Stimulated activated naive CD4-positive, alpha-beta T cell treated with Interleukin-2 at 50 U/mL for 16 hours (primary cell): ENCODE data around the gene SLC52A3.

Source experiments
- DNase-seq: peaks from one replicate; lab custom pipeline; 2025; lab: John Stamatoyannopoulos, UW

Gene SLC52A3

DNA sequence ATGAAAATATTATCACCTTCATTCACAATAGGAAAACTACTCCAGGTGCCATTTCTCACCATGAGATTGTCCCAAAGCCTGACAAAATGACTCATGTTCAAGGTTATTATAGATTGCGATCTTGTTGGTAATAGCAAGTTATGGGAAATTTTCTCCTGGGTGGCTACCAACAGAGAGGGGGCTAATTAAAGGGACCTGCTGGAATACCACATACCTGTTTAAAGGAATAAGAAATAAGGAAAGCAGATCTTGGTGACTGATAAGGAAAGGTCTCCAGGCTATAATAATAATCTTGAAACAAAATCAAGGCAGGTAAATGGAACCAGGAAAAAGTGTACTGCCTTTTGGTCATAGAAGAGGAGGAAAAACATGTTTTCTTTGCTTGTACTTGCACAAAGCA is 1.4 kb downstream of the SLC52A3 start:
- no peak for DNase-seq

DNA sequence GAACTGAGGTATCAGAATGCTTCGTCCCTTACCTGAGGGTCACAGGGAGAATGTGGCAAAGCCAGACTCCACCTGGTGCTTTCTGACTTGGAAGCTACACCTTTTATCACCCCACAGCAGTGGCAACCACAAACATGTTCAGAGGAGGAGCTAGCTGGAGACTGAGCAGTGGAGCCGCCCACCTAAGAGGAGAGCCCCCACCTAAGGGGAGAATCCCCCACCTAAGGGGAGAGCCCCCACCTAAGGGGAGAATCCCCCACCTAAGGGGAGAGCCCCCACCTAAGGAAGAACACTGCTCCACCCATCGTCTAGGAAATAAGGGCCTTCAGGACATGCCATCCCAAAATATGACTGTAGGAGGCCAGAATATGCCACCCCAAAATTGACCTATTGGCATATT is 4.0 kb downstream of the SLC52A3 start:
- DNase-seq, result no peak

DNA sequence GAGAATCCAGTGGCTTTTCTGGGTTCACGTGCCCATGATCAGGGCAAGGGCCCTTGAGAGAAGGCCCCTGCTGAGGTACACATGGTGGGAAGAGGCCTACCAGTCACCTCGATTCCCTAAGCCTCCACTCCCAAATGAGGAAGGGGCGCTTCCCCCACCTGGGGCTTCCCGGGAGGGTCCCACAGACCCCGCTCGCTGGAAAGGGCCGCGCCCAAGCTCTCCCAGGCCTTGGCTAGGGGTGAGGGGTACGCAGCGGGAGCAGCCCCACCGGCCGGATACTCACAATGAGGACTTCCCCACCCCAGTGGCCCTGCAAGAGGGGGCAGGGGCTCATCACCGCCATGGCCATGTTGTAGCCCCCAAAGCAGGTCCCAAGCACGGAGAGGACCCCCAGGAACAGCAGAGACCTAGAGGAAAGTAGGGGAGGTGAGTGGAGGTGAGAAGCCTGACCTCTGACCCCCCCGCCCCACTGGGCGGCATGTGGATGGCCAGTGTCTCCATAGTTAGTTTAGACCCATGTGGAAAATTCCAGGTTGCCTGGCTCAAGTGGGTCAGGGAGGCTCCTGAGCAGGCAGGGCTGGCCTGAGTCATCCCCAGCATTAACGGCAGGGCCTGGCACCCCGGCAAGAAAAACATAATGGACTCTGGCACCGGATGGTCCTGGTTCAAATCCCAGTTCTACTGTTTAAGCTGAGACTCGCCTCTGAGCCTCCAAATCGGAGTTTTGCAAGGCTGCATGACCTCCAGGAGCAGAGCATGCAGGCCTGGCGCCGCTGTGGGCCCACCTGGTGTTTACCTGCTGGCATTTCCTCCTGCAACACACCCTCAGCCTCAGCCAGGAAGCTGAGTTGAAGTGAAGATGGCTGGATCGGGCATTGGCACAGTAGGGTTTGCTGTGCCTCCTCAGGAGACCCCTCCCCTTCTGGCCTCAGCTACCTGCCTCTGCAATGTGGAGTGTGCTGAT is 6.6 kb downstream of the SLC52A3 start:
- no peak for DNase-seq

DNA sequence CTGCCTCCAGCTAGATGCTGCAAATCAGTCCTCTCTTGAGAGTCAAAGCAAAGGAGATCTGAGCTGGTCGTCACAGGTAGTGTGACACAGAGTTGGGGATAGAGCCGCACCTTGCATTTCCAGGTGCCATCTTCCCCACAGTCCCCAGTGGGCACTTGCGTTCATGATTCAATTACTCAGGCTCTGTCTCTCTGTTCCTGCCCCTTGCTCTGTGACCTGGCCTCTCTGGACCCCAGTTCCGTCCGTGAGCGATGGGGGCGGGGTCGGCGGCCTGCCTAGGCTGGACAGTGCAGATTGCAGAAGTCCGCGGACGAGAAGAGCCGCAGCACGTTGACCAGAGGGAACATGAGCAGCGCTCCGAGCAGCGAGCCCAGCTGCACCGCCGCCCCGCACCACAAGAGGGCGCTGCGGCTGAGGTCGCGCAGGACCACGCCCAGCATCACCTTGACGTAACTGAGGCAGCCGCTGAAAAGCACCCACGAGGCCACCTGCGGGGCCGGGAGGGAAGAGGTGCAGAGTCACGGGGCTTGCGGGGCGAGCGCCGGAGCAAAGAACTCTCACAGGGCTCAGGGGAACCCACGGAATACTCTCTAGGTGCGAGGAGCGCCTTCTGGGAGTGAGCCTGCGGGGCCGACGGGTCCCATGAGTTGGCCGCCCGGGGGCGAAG is 7.4 kb downstream of the SLC52A3 start:
- DNase-seq, result no peak

DNA sequence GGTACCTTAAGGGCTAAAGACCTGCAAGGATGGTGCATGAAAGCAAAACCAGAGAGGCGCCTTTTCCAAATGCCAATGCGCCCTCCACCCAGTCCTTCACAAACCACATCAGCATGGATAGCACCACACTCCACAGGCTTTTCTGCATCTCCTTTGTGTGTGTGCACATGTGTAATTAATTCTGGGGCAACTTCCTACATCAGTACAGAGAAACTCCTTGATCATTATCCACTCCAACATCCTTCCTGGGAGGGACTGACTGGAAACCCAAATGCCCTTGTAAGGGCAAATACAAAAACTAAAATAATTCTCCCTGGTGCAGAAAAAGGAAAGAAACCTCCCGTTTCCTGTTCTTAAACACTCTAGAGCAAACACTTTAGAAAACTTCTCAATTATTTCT is 10.8 kb downstream of the SLC52A3 start:
- DNase-seq, result no peak

DNA sequence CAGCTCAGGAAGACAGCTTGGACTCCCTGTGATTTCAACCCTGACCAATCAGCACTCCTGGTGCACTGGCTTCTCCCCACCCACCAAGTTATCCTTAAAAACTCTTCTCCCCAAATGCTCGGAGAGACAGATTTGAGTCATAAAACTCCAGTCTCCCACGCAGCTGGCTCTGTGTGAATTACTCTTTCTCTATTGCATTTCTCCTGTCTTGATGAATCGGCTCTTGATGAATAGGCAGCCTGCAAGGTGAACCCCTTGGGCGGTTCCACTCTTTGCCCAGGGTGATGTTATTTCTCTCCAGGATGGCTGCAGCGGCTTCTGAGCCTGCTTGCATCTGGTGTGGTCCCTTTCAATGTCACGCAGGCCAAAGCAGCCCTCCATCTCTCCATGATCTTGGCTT is 12.4 kb downstream of the SLC52A3 start:
- DNase-seq, result no peak

DNA sequence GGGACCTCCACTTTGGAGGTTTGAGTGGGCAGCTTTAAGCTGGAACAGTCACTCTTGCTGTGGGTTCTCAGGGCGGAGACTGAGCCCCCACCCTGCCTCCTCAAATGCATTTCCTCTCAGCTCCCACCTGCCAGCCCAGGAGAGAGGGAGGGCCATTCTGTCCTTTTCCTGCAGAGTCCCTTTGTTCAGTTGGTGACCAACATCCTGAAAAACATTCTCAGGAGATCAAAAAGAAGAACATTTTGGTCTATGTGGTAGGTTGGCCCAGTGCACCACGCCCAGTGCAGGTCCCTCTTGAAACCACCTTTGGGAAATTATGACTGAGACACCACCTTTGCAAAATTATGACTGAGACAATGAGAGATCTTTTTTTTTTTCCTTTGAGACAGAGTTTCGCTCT is 13.4 kb downstream of the SLC52A3 start:
- no peak for DNase-seq

DNA sequence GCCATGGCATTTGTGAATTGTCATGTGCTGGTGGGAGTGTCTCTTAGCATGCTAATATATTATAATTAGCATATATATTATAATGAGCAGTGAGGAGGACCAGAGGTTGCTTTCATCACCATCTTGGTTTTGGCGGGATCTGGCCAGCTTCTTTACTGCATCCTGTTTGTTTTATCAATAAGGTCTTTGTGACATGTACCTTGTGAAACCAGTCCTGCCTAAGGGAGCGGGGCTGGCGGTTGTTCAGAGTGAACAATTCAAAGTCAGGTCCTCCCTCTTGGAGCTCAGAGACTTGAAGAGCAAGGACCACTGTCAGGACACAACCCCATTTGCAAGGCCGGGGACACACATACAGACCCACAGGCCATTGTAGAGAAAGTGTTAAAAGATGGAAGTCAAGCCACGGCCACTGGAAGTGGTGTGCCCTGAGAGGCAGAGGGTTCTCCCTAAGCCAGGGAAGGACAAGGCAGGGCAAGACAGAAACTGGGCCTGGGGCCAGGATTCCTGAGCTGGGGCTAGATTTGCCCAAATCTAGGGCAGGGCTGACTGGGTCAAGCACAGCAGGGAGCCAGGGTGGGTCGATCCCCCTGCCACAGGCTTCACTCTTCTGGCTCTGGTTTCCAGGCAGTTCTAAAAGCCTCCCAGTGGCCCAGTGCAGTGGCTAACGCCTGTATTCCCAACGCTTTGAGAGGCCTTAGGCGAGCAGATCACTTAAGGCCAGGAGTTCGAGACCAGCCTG is 14.2 kb downstream of the SLC52A3 start:
- no peak for DNase-seq

DNA sequence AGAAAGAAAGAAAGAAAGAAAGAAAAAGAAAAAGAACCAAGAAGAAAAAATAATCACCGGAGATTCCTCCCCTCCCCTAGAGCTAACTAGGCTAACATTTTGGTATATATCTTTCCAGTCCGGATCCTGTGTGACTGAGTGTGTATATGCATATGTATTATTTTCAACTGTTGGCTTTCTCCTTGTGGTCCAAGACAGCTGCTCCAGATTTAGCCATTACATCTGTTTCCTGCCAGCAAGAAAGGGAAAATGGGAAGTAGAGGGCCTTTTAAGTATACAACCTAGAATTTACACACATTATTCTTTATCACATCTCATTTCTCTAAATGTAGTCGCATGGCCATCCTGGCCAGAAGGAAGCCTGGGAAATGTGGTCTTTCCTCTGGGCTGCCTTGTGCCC is 15.2 kb downstream of the SLC52A3 start:
- DNase-seq, result no peak

DNA sequence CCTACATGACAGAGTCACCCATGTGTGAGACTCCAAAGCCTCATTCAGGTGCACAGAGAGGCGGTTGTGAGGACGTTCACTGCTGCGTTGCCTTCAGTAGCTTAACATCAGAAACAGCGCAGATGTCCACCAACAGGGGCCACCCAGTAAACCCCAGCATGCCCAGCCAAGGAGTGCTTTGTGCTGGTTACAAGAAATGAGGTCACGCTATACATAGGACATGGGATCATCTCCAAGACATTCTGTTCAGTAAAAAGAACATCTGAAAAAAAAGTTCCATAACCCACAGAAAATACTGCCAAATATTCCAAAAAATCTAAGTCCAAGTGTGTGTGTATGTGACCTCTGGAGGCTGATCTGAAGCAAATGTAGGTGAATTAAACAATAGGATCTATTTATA is 16.0 kb downstream of the SLC52A3 start:
- DNase-seq, result no peak

DNA sequence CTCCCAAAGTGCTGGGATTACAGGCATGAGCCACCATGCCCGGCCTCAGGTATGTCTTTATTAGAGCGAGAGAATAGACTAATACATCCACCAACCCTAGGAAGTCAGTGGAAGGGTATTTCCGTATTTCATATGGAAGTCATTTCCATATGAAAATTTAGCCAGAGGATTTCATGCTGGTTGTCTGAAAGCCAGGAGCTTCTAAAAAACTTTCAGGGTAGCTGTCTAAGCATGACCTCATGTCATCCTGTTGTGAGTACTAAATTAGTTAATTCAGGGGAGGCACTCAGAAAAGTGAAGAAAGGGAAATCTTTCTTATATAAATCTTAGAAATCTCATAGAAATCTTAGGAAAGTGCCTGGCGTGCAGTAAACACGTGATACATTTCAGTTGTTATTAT is 16.5 kb downstream of the SLC52A3 start:
- no peak for DNase-seq

DNA sequence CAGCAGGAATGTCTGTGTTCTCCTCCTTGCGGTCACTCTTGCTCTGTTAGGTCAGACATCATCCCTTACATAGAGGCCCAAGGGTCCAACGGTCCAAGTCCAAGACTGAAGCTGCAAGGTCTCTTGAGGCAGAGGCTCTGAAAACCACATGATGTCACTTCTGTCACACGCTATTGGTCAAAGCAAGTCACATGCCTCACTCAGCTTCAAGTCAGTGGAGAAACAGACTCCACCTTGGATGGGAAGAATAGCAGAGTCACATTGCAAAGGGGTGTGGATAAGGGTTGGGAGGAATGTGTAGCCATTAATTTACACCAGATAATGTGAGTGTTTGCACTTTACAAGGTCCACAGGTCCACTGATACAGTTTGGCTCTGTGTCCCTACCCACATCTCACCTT is 17.5 kb downstream of the SLC52A3 start:
- no peak for DNase-seq

DNA sequence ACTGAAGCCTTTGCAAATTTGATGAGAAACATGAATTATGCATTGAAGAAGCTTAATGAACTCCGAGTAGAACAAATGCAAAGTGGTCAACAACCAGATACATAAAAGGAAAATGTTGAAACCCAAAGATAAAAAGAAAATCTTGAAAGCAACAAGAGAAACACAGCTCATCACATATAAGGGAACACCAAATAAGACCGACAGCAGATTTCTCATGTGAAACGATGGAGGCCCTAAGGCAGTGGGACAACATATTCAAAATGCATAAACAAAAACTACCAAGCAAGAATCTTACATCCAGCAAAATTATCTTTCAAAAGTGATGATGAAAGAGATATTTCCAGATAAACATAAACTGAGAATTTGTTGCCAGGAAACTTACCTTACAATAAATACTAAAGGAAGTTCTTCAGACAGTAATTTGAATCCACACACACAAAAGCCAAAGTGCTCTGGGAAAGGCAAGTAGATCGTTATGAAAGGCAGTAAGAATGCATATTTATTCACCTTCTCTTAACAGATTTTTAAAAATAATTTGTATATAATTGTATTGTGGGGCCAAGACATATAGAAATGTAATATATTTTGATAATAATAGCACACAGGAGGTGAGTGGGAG is 22.5 kb downstream of the SLC52A3 start:
- DNase-seq, result no peak

DNA sequence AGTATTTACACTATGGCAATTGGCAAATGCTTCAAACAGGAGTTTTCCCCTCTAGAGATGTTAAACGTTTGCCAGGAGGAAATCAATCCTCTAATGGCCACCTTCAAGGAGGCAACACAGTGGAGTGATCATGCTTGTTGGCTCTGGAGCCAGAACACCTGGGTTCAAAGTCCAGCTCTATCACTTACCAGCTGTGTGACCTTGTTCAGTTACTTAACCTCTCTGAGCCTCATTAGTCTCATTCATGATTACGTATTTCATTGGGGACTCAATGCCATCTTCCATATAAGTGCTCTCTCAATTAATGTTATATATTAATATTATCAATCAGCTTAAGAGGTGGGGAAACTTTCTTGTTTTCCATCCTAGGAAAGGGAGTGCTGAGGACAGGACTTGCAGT is 26.1 kb downstream of the SLC52A3 start:
- DNase-seq, result no peak

DNA sequence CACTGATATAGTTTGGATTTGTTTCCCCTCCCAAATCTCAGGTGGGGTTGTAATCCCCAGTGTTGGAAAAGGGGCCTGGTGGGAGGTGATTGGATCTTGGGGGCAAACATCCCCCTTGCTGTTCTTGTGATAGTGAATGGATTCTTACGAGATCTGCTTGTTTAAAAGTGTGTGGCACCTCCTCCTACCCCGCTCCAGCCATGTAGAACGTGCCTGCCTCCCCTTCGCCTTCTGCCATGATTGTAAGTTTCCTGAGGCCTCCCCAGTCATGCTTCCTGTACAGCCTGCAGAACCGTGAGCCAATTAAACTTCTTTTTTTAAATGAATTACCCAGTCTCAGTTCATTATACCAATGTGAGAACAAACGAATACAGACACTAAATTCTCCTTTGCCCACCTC is 26.7 kb downstream of the SLC52A3 start:
- no peak for DNase-seq

DNA sequence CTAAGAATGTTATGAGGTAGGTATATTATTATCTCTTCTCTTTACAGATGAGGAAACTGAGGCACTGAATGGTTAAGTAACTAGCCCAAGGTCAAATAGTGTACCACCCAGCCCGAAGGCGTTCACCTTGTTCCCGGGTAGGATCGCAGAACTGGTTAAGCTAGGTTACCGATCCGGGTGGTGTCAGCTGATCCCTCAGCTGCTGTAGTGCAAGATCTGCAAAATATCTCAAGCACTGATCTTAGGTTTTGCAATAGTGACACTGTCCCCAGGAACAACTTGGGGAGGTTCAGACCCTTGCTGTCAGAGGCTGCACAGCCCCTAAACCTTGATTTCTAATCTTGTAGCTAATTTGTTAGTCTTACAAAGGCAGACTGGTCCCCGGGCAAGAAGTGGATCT is 28.1 kb downstream of the SLC52A3 start:
- DNase-seq, result no peak

DNA sequence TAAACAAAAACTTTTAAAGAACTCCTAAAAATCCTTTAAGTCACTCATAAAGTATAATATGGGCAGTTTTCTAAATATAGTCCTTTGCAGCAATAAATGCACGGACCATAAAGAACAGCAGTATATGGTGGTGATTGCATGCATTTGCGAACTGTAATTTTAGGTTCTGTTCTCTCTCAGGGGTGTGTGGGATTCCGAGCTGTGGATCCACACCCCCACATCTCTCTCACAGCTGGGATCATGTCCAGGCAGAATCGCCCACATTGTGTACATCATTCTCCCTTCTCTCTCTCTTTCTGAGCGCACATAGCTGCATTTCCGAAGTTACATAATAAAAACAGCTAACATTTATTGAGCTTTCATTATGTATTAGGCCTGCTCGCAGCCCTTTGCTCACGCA is 28.6 kb downstream of the SLC52A3 start:
- no peak for DNase-seq

DNA sequence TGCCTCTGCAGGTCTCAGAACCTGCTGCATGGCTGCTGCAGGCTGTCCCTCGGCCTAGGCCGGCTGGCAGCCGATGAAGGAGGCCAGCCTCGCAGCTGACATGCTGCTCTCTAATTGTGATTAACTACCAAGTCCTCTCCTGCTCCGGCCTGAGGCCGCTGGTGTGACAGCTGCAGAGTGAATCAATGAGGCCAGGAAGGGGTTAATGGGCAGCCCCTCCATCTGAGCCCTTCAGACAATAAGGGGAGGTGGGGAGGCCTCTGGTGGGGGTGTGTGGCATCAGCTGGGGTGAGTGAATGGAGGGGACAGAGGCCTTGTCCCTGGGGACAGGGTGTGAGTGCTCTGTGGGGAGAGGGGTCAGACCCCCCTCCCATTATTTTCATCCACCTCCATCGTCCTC is 34.4 kb downstream of the SLC52A3 start:
- DNase-seq, result no peak

DNA sequence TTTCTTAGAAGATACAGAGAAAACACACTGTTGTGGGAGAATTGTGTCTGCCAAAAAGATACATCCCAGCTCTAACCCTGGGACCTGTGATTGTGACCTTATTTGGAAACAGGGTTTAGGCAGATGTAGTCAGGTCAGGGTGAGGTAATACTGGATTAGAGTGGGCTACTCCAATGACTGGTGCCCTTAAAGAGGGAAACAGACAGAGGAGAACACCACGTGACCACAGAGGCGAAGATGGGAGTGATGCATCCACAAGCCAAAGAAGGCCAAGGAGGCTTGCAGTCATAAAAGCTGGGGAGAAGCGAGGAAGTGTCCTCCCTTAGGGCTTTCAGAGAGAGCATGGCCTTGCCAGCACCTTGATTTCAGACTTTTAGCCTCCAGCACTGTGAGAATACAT is 35.6 kb downstream of the SLC52A3 start:
- no peak for DNase-seq

DNA sequence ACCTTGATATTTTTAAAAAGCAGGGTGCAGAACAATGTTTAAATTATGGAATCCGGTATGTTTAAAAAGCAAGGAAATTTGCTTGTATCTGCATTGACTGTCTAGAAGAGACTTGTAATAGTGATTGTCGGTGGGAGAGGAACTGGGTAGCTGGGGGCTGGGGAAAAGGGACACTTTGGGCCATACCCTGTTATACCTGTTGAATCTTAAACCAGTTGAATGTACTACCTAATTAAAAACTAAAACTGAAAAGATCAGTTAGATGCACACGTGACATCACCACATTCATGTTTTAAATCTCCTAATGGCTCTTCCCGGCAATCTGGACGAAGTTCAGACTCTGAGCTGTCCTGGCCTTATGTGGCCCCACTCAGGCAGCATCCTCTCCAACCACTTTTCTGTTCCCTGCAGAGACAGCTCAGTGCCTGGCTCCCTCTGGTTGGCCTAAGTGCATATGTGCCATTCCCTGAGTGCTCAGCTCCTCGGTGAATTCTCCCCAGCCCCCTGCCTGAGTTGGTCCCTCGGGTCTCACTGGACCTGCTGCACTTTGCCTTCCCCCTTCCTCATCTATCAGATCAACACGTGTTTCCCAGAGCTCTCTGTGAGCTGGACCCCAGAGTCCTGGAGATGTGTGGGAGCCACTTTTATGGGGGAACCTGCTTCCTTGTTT is 36.3 kb downstream of the SLC52A3 start:
- no peak for DNase-seq

DNA sequence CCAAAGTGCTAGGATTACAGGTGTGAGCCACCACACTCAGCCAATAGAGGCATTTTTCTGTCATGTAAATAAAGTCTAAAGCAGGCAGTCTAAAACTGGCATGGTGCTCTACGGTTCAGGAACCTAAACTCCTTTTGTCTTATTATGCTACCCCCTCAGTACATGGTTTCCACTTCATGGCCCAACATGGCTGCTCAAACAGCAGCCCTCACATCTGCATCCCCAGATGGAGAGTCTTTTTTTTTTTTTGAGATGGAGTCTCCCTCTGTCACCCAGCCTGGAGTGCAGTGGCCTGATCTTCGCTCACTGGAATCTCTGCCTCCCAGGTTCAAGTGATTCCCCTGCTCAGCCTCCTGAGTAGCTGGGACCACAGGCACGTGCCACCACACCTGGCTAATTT is 38.3 kb downstream of the SLC52A3 start:
- no peak for DNase-seq
